Testis (tissue), 3 donors: Measurements from ENCODE around the gene PGAM1. TPM values are rescaled to one million over a fixed set of nuclear protein-coding genes. Genes with fewer than 3 reads are reported as not detected.

Experiments
- DNase-seq: peaks from one replicate; pipeline ENCODE4 v3.0.0-alpha.2; 2019
- H3K27ac ChIP-seq, 2 donors: fragments of 200-600 bp; sonication (generic); one replicate each; pipeline ENCODE4 v1.5.1; 2019
- H3K27me3 ChIP-seq: fragments of 200-600 bp; sonication (generic); one replicate; pipeline ENCODE4 v1.5.1; 2019
- H3K36me3 ChIP-seq: fragments of 200-600 bp; sonication (generic); one replicate; pipeline ENCODE4 v1.5.1; 2017; ENCODE audit warnings: low read depth; ENCODE audit errors: missing control alignments
- H3K4me1 ChIP-seq: fragments of 200-600 bp; sonication (generic); one replicate; pipeline ENCODE4 v1.5.1; 2019
- H3K4me3 ChIP-seq, 2 donors: fragments of 200-600 bp; sonication (generic); one replicate each; pipeline ENCODE4 v1.5.1; 2017 to 2019
- H3K9me3 ChIP-seq: fragments of 200-600 bp; sonication (generic); one replicate; pipeline ENCODE4 v1.5.1; 2017
- POLR2A ChIP-seq: fragments of 450-650 bp; IDR thresholded peaks from one replicate; pipeline ENCODE4 v1.6.1; 2017; ENCODE audit warnings: antibody characterized with exemption, mild to moderate bottlenecking, moderate library complexity
- WGBS, 2 donors: methylation state at CpG; one replicate each; pipeline ENCODE4 v1.1.5; 2018; 5-methylcytosine and 5-hydroxymethylcytosine counted together
- intact Hi-C: fragments of 100-400 bp; cut with DNase I; formaldehyde crosslinking; loops from one replicate; pipeline ENCODE4 v1.15.1; 2023; ENCODE audit warnings: low total_unique reads
- polyA plus RNA-seq: library from polyadenylated mRNA; stranded (reverse); fragments of 350-450 nt; fragmentation: Illumina TruSeq; extraction: RNeasy Lipid Tissue Mini Kit (QIAGEN cat#74804); gene quantifications from one replicate; pipeline ENCODE4 v1.2.3, GENCODE V29; 2014; ENCODE audit warnings: low read depth, low replicate concordance; ENCODE audit not compliant: insufficient read depth
- total RNA-seq, 2 donors: library from RNA; depleted of rRNA; stranded (reverse); fragments of >200 nt; gene quantifications; one replicate each; pipeline ENCODE4 v1.2.3, GENCODE V29; 2016
- TF ChIP-seq, protein P1 (sequence below), 3 experiments: fragments of 450-650 bp in 2 of 3; fragments of 200-600 bp in 1 of 3; sonication (generic) in 1 of 3; IDR thresholded peaks; one replicate each; pipeline ENCODE4 v1.5.1; 2016 to 2019; ENCODE audit warnings: antibody characterized with exemption in 3 of 3, mild to moderate bottlenecking in 2 of 3, moderate library complexity in 1 of 3

Gene PGAM1
- total and polyA plus RNA-seq, 3 donors from 2014 or later: 238 to 279 (median 244) TPM

DNA sequence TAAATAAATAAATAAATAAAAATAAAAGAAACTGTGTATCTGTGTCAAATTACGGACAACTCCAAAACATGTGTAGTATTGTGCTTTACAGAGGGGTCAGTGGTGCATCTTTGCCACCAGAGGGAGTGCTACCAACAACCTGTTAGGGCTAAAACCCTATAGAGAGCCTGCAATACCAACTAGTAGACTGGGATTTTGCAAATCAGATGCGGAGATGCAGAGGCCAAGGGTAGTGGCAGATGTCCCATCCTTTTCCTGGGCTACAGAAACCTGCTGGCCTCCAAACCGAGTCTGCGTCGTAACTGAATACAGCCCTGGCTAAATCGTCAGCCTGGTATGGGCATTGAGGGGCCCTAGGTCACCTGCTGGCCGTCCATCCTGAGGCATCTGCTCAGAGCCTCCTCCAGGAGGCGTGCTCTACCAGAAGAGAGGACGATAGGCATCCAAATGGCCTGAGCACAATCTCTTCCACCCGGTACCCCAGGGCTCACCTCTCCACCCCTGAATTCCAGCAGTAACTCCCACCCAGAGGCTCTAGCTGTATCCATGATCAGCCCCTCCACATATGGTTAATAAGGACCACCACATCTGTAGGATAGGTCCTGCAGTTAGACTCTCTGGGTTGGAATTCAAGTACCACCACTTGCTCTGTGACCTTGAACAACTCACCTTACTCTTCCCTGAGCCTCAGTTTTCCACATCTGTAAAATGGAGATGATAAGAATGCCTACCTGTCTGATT lies 18.6 kb upstream of the PGAM1 start:
- intact Hi-C loops: no loop called here
- 20 to 33% methylated on average over 5 to 10 of the region's 10 CpGs for WGBS, 2 donors
- DNase-seq: peak; percentile 75
- Histone ChIP-seq H3K36me3 (no peaks in the 10 kb centered on the region), H3K4me3 (no peak overlapping the region), H3K4me1 (peaks cover 12% of the 10 kb centered on the region), H3K9me3 (no peaks in the 10 kb centered on the region), H3K27ac (no peak overlapping the region), H3K27me3 (no peaks in the 10 kb centered on the region)
- TF ChIP-seq POLR2A: no peak
- TF ChIP-seq, protein P1, sequence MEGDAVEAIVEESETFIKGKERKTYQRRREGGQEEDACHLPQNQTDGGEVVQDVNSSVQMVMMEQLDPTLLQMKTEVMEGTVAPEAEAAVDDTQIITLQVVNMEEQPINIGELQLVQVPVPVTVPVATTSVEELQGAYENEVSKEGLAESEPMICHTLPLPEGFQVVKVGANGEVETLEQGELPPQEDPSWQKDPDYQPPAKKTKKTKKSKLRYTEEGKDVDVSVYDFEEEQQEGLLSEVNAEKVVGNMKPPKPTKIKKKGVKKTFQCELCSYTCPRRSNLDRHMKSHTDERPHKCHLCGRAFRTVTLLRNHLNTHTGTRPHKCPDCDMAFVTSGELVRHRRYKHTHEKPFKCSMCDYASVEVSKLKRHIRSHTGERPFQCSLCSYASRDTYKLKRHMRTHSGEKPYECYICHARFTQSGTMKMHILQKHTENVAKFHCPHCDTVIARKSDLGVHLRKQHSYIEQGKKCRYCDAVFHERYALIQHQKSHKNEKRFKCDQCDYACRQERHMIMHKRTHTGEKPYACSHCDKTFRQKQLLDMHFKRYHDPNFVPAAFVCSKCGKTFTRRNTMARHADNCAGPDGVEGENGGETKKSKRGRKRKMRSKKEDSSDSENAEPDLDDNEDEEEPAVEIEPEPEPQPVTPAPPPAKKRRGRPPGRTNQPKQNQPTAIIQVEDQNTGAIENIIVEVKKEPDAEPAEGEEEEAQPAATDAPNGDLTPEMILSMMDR (IDR thresholded peaks at IDR 0.05): peak; percentile 74 to 82 (median 80)

DNA sequence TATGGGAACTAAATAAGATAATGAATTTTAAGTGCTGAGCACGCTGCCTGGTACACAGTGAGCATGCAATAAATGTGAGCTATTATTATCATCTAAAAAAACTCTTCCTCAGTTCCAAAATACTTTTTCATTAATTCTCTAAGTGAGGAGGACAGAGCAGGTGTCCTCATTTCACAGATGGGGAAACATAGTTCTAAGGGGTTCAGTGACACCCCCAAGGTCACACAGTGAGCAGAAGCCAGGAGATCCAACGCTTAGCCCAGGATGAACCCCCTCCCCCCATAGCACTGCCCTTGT lies 18.1 kb upstream of the PGAM1 start:
- 73 to 92% methylated on average over 2 of the region's 2 CpGs for WGBS, 2 donors
- intact Hi-C loops: no loop called here
- TF ChIP-seq, protein P1 (IDR thresholded peaks at IDR 0.05): no peak
- no peak for TF ChIP-seq POLR2A

DNA sequence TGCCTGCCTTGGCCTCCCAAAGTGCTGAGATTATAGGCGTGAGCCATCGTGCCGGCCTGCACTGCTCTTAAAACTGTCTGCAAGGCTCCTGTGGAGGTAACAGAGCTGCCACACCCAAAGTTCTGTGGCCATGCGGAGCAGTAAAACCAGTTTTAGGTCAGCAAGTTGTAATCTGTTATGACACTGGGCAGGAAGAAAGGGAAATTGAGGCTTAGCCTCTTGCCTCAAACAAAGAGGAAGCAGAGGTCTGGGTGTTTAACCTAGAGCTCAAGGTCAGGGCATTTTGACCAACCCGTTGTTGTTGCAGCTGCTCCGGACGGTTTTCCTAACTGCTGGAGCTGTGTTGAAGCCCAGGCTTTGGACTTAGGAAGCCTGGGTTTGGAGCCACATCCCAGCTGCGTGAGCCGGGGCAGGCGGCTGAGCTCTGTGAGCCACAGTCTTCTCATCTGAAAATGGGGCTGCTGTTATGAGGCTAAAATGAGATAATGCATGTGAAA lies 17.4 kb upstream of the PGAM1 start:
- H3K4me3 ChIP-seq: no peak overlapping the region
- no peaks in the 10 kb centered on the region for H3K27me3 ChIP-seq
- TF ChIP-seq POLR2A: no peak
- TF ChIP-seq, protein P1 (IDR thresholded peaks at IDR 0.05): no peak
- DNase-seq: no peak
- 69 to 71% methylated on average over 8 to 10 of the region's 10 CpGs for WGBS, 2 donors
- H3K4me1 ChIP-seq: peaks cover 12% of the 10 kb centered on the region
- no peaks in the 10 kb centered on the region for H3K9me3 ChIP-seq
- no peaks in the 10 kb centered on the region for H3K36me3 ChIP-seq
- H3K27ac ChIP-seq: no peak overlapping the region
- intact Hi-C loops: no loop called here

More for the DNA sequence above, 18.1 kb upstream of the PGAM1 start:
- no peak overlapping the region for H3K4me3 ChIP-seq
- no peaks in the 10 kb centered on the region for H3K36me3 ChIP-seq
- peaks cover 12% of the 10 kb centered on the region for H3K4me1 ChIP-seq
- no peaks in the 10 kb centered on the region for H3K9me3 ChIP-seq
- no peak overlapping the region for H3K27ac ChIP-seq
- no peaks in the 10 kb centered on the region for H3K27me3 ChIP-seq
- DNase-seq: no peak

DNA sequence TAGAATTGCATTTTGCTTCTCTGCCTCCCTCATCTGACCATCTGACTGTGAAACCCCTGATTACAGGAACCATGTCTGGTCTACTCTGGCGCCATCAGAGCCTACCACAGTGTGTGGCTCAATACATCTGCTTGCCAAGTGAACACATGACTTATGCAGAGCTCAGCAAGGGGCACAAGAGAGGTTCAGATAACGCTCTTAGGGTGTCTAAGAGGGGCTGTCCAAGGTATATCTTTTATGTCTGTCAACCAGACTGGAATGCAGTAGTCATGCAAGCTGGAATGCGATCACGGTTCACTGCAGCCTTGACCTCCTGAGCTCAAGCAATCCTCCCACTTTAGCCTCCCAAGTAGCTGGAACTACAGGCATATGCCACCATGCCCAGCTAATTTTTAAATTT lies 14.6 kb upstream of the PGAM1 start:
- peaks cover 12% of the 10 kb centered on the region for H3K4me1 ChIP-seq
- DNase-seq: no peak
- H3K27ac ChIP-seq: no peak overlapping the region
- H3K36me3 ChIP-seq: no peaks in the 10 kb centered on the region
- intact Hi-C loops: no loop called here
- no peaks in the 10 kb centered on the region for H3K27me3 ChIP-seq
- 46 to 57% methylated on average over 4 of the region's 4 CpGs for WGBS, 2 donors
- no peaks in the 10 kb centered on the region for H3K9me3 ChIP-seq
- no peak overlapping the region for H3K4me3 ChIP-seq
- no peak for TF ChIP-seq POLR2A

DNA sequence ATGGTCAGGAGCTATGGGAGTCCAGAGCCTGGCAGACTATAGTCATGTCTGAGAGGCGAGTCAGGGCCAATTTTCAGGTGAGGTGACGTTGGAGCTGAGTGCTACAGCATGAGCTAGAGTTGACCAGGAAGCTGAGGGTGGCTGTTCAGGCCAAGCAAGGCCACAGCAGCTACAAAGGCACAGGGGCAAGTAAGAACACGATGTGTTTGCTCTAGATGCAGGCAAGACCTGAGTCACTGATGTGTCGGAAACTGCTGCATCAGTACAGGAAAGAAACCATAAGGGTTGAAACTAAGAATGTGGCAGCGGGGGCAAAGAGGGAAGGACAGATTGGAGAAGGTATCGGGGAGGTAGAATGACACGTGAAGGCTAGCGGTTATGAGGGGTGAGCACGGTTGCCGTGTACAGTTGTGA lies 13.1 kb upstream of the PGAM1 start:
- H3K27ac ChIP-seq: no peak overlapping the region
- no peaks in the 10 kb centered on the region for H3K36me3 ChIP-seq
- H3K4me3 ChIP-seq: no peak overlapping the region
- no peaks in the 10 kb centered on the region for H3K9me3 ChIP-seq
- WGBS, 2 donors: 88 to 94% methylated on average over 10 of the region's 10 CpGs
- no peaks in the 10 kb centered on the region for H3K27me3 ChIP-seq
- intact Hi-C loops: no loop called here
- H3K4me1 ChIP-seq: peaks cover 7% of the 10 kb centered on the region
- no peak for DNase-seq
- no peak for TF ChIP-seq POLR2A
- TF ChIP-seq, protein P1 (IDR thresholded peaks at IDR 0.05): no peak
